Upper lobe of right lung (tissue), 1 donor: ENCODE measurements around the gene POLDIP2. TPM values are rescaled to one million over a fixed set of nuclear protein-coding genes. Genes with fewer than 3 reads are reported as not detected.

Source experiments
- ATAC-seq: fragments of 200-7000 bp; cut with Tn5 transposase; one replicate; pipeline ENCODE4 v1.9.1; 2020; ENCODE audit warnings: mild to moderate bottlenecking, moderate library complexity
- DNase-seq: peaks from one replicate; pipeline ENCODE4 v3.0.0-alpha.2; 2020
- H3K27ac ChIP-seq: fragments of 200-600 bp; one replicate; pipeline ENCODE4 v1.8.0; 2022
- H3K27me3 ChIP-seq: fragments of 200-600 bp; one replicate; pipeline ENCODE4 v1.8.0; 2022; ENCODE audit warnings: mild to moderate bottlenecking
- H3K36me3 ChIP-seq: fragments of 200-600 bp; one replicate; pipeline ENCODE4 v1.8.0; 2022
- H3K4me1 ChIP-seq: fragments of 200-600 bp; one replicate; pipeline ENCODE4 v1.8.0; 2022
- H3K4me3 ChIP-seq: fragments of 200-600 bp; one replicate; pipeline ENCODE4 v1.8.0; 2022; ENCODE audit warnings: mild to moderate bottlenecking
- H3K9me3 ChIP-seq: fragments of 200-600 bp; one replicate; pipeline ENCODE4 v1.8.0; 2022
- CTCF ChIP-seq: fragments of 200-600 bp; IDR thresholded peaks from one replicate; pipeline ENCODE4 v1.8.0; 2022; ENCODE audit warnings: antibody characterized with exemption
- intact Hi-C: fragments of 100-400 bp; cut with DNase I; formaldehyde crosslinking; loops from one replicate; pipeline ENCODE4 v1.11.0; 2022
- total RNA-seq: library from RNA; stranded (reverse); fragmentation: NEBNext Ultra II Directional; extraction: Animal tissue kit (Norgen Biotek cat#: 25700); gene quantifications from one replicate; pipeline ENCODE4 v1.2.1, GENCODE V29; 2021
- donor health status: DM: no; HTN: yes; CAD: no; lungs with severe emphysema.

The POLDIP2 gene
- total RNA-seq, 1 donor from 2014 or later: 55.3 TPM

GRCh38 chr17:28327031-28327607 lies 30.2 kb downstream of the POLDIP2 start:
- no peaks in the 10 kb centered on the region for H3K27me3 ChIP-seq
- peaks cover 48% of the 10 kb centered on the region for H3K36me3 ChIP-seq
- ATAC-seq: no peak
- intact Hi-C loops: no loop called here
- H3K9me3 ChIP-seq: no peaks in the 10 kb centered on the region
- peak overlapping the region; percentile 6 for H3K27ac ChIP-seq
- H3K4me1 ChIP-seq: peaks cover 21% of the 10 kb centered on the region
- no peak for TF ChIP-seq CTCF
- no peak overlapping the region for H3K4me3 ChIP-seq
- DNase-seq: no peak

GRCh38 chr17:28326114-28326513 lies 31.2 kb downstream of the POLDIP2 start:
- no peak overlapping the region for H3K27ac ChIP-seq
- intact Hi-C loops: no loop called here
- no peak overlapping the region for H3K4me3 ChIP-seq
- H3K36me3 ChIP-seq: peaks cover 38% of the 10 kb centered on the region
- H3K9me3 ChIP-seq: no peaks in the 10 kb centered on the region
- H3K27me3 ChIP-seq: no peaks in the 10 kb centered on the region
- DNase-seq (no peak), ATAC-seq (no peak)
- H3K4me1 ChIP-seq: peaks cover 21% of the 10 kb centered on the region
- TF ChIP-seq CTCF: no peak

GRCh38 chr17:28325211-28325610 lies 32.1 kb downstream of the POLDIP2 start:
- H3K27ac ChIP-seq: no peak overlapping the region

GRCh38 chr17:28324781-28325180 lies 32.5 kb downstream of the POLDIP2 start:
- no peak for TF ChIP-seq CTCF
- Histone ChIP-seq H3K27ac (no peak overlapping the region), H3K27me3 (no peaks in the 10 kb centered on the region), H3K36me3 (peaks cover 27% of the 10 kb centered on the region), H3K4me3 (no peak overlapping the region), H3K4me1 (peaks cover 25% of the 10 kb centered on the region), H3K9me3 (no peaks in the 10 kb centered on the region)
- DNase-seq: no peak
- ATAC-seq: no peak
- intact Hi-C loops: no loop called here

More at GRCh38 chr17:28325211-28325610, 32.1 kb downstream of the POLDIP2 start:
- Histone ChIP-seq H3K4me1 (peaks cover 21% of the 10 kb centered on the region), H3K27me3 (no peaks in the 10 kb centered on the region), H3K9me3 (no peaks in the 10 kb centered on the region), H3K36me3 (peaks cover 29% of the 10 kb centered on the region), H3K4me3 (no peak overlapping the region)
- DNase-seq (no peak), ATAC-seq (no peak)
- TF ChIP-seq CTCF: no peak
- intact Hi-C loops: no loop called here

GRCh38 chr17:28324267-28324745 lies 33.0 kb downstream of the POLDIP2 start:
- ATAC-seq (no peak), DNase-seq (no peak)
- H3K4me3 ChIP-seq: no peak overlapping the region
- peaks cover 24% of the 10 kb centered on the region for H3K36me3 ChIP-seq
- H3K27me3 ChIP-seq: no peaks in the 10 kb centered on the region
- intact Hi-C loops: no loop called here
- no peaks in the 10 kb centered on the region for H3K9me3 ChIP-seq
- peaks cover 30% of the 10 kb centered on the region for H3K4me1 ChIP-seq
- no peak overlapping the region for H3K27ac ChIP-seq
- TF ChIP-seq CTCF: no peak
